Esophagus squamous epithelium (tissue), 5 donors: ENCODE measurements around the gene CD1E. TPM values are rescaled to one million over a fixed set of nuclear protein-coding genes. Genes with fewer than 3 reads are reported as not detected.

Source experiments
- DNase-seq: peaks from one replicate; lab custom pipeline; 2025; lab: John Stamatoyannopoulos, UW
- H3K27ac ChIP-seq, 4 donors: fragments of 200-600 bp; sonication (generic); one replicate each; pipeline ENCODE4 v1.5.1; 2016 to 2019; ENCODE audit warnings: mild to moderate bottlenecking in 1 of 4
- H3K27me3 ChIP-seq, 4 donors: fragments of 200-600 bp; sonication (generic); 1 replicate in 3 of 4; 2 replicates in 1 of 4; pipeline versions ENCODE4 v1.5.1 to v1.6.0; 2017 to 2021; ENCODE audit warnings: antibody characterized with exemption in 1 of 4
- H3K36me3 ChIP-seq, 3 donors: fragments of 200-600 bp; sonication (generic); one replicate each; pipeline ENCODE4 v1.5.1; 2016 to 2019
- H3K4me1 ChIP-seq, 3 donors: fragments of 200-600 bp; sonication (generic); one replicate each; pipeline ENCODE4 v1.5.1; 2017 to 2019
- H3K4me3 ChIP-seq, 4 donors: fragments of 200-600 bp; sonication (generic); 1 replicate in 3 of 4; 2 replicates in 1 of 4; pipeline ENCODE4 v1.5.1; 2016 to 2019; ENCODE audit warnings: mild to moderate bottlenecking in 2 of 4, moderate library complexity in 1 of 4
- H3K9me3 ChIP-seq, 3 donors: fragments of 200-600 bp; sonication (generic); one replicate each; pipeline ENCODE4 v1.5.1; 2016 to 2019
- POLR2A ChIP-seq, 4 donors: fragments of 450-650 bp; IDR thresholded peaks; one replicate each; pipeline ENCODE4 v1.6.1; 2017; ENCODE audit warnings: antibody characterized with exemption in 4 of 4, mild to moderate bottlenecking in 4 of 4, moderate library complexity in 3 of 4
- WGBS, 2 donors: methylation state at CpG; one replicate each; pipeline ENCODE4 v1.1.5; 2018; 5-methylcytosine and 5-hydroxymethylcytosine counted together
- intact Hi-C: fragments of 100-400 bp; cut with DNase I; formaldehyde crosslinking; loops from one replicate; pipeline ENCODE4 v1.15.0; 2022
- total RNA-seq, 4 donors: library from RNA; depleted of rRNA; stranded (reverse); fragments of >200 nt; gene quantifications; one replicate each; pipeline ENCODE4 v1.1.0, GENCODE V29; 2016
- TF ChIP-seq, protein P1 (sequence below), 6 experiments: fragments of 450-650 bp in 4 of 6; fragments of 200-600 bp in 2 of 6; sonication (generic) in 2 of 6; IDR thresholded peaks; one replicate each; pipeline ENCODE4 v1.5.1; 2016 to 2019; ENCODE audit warnings: antibody characterized with exemption in 6 of 6, mild to moderate bottlenecking in 4 of 6, moderate library complexity in 4 of 6
- donor health status: DM: yes; HTN: yes; CAD: no.

Gene CD1E
- total RNA-seq, 4 donors from 2014 or later, result 0.99 to 5.7 (median 3.8) TPM; not detected in 1

- no peaks in the 10 kb centered on the region for H3K36me3 ChIP-seq
- DNase-seq, result no peak
- H3K4me3 ChIP-seq, result no peak overlapping the region
- no peaks in the 10 kb centered on the region for H3K9me3 ChIP-seq
- H3K4me1 ChIP-seq, result no peaks in the 10 kb centered on the region
- TF ChIP-seq, protein P1, sequence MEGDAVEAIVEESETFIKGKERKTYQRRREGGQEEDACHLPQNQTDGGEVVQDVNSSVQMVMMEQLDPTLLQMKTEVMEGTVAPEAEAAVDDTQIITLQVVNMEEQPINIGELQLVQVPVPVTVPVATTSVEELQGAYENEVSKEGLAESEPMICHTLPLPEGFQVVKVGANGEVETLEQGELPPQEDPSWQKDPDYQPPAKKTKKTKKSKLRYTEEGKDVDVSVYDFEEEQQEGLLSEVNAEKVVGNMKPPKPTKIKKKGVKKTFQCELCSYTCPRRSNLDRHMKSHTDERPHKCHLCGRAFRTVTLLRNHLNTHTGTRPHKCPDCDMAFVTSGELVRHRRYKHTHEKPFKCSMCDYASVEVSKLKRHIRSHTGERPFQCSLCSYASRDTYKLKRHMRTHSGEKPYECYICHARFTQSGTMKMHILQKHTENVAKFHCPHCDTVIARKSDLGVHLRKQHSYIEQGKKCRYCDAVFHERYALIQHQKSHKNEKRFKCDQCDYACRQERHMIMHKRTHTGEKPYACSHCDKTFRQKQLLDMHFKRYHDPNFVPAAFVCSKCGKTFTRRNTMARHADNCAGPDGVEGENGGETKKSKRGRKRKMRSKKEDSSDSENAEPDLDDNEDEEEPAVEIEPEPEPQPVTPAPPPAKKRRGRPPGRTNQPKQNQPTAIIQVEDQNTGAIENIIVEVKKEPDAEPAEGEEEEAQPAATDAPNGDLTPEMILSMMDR (IDR thresholded peaks at IDR 0.05), result no peak
- no peak for TF ChIP-seq POLR2A (IDR thresholded peaks at IDR 0.05)
- intact Hi-C loops, result no loop called here
- 72 to 76% methylated on average over 11 of the region's 11 CpGs for WGBS, 2 donors
- H3K27ac ChIP-seq, result no peak overlapping the region
- H3K27me3 ChIP-seq, result no peaks in the 10 kb centered on the region
Observed at GRCh38 chr1:158330391-158331105, 23.1 kb upstream of the CD1E start.

DNA sequence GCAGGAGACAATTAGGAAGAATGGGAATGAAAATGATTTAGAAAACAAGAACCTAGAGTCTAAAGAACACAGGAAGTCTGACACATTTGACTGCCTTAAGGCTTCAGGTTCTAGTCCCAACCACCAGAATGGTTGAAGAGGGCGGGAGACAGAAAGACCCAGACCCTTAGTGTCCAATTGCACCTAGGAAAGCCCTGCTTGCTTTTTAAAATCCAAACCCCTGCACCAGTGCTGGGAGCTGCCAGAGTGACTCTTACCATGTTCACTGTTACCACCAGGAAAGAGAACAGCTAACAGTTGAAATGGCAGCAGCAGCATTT is 22.6 kb upstream of the CD1E start:
- DNase-seq, result no peak
- 80 to 85% methylated on average over 1 of the region's 1 CpG for WGBS, 2 donors
- H3K27ac ChIP-seq, result no peak overlapping the region
- H3K9me3 ChIP-seq, result peaks cover 0 to 4% (median 0%) of the 10 kb centered on the region in 3 donors
- H3K36me3 ChIP-seq, result no peaks in the 10 kb centered on the region
- no peaks in the 10 kb centered on the region for H3K27me3 ChIP-seq
- no peak overlapping the region for H3K4me3 ChIP-seq
- intact Hi-C loops, result no loop called here
- TF ChIP-seq, protein P1 (IDR thresholded peaks at IDR 0.05), result no peak
- TF ChIP-seq POLR2A (IDR thresholded peaks at IDR 0.05), result no peak
- no peaks in the 10 kb centered on the region for H3K4me1 ChIP-seq

DNA sequence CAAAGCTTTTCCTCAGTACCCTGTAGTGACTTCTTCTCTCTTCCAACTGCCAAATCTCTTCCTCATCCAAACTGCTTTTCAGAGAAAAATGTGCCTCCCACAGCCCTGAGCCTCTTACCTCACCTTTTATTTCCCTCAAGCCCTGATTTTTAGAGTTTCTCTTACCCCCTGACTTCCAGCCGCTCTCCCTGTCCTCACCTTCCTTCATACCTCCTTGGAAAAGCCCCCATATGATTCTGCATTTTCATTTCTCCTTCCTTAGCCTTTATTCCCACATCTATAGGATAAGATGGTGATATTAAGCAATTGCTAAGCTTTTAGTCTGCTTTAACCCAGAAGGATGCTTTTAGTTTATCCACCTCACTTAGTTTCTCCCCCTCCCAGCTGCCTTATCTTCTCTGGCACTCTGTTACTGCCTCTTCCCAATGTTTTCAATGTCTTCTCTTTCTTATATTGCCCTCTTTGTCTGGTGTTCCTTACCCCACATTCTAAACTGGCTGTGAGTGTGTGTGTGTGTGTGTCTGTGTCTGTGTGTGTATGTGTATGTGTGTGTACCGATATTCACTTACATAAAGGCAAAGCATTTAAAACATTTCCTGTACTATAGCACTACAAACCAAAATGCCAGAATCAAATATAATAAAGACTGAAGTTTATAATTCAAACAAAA is 22.1 kb upstream of the CD1E start, which contains the start of gene CD1B:
TSS of gene CD1B (minus strand) at position 51 of the 670 bp plus-strand sequence. CDS start 108 bp downstream, outside the sequence.
- WGBS, 2 donors, result 87 to 98% methylated on average over 2 of the region's 2 CpGs
- no peaks in the 10 kb centered on the region for H3K27me3 ChIP-seq
- H3K36me3 ChIP-seq, result no peaks in the 10 kb centered on the region
- no peak within 1 kb of the TSS for H3K4me3 ChIP-seq
- intact Hi-C loops, result no loop called here
- H3K27ac ChIP-seq, result no peak within 1 kb of the TSS
- H3K9me3 ChIP-seq, result peaks cover 0 to 10% (median 0%) of the 10 kb centered on the region in 3 donors
- H3K4me1 ChIP-seq, result no peaks in the 10 kb centered on the region
- no peak for TF ChIP-seq POLR2A (IDR thresholded peaks at IDR 0.05)
- TF ChIP-seq, protein P1 (IDR thresholded peaks at IDR 0.05), result no peak
- no peak for DNase-seq

- TF ChIP-seq, protein P1 (IDR thresholded peaks at IDR 0.05), result no peak
- TF ChIP-seq POLR2A (IDR thresholded peaks at IDR 0.05), result no peak
- no peak for DNase-seq
- H3K27ac ChIP-seq, result no peak overlapping the region
- no peak overlapping the region for H3K4me3 ChIP-seq
- no peaks in the 10 kb centered on the region for H3K36me3 ChIP-seq
- H3K9me3 ChIP-seq, result peaks cover 0 to 13% (median 0%) of the 10 kb centered on the region in 3 donors
- intact Hi-C loops, result no loop called here
- H3K27me3 ChIP-seq, result no peaks in the 10 kb centered on the region
- WGBS, 2 donors, result 56% methylated on average over 8 of the region's 8 CpGs
- H3K4me1 ChIP-seq, result no peaks in the 10 kb centered on the region
Observed at GRCh38 chr1:158333405-158334155, 20.1 kb upstream of the CD1E start.
